Measurements from ENCODE around the gene TTC9C. TPM values are rescaled to one million over a fixed set of nuclear protein-coding genes. Genes with fewer than 3 reads are reported as not detected.

TTC9C gene
- total RNA-seq, 1 experiment from 2014 or later: 37.4 TPM

GRCh38 chr11:62782753-62783152 is 54.5 kb downstream of the TTC9C start:
- no TSS peak for BruUV-seq (replicated peaks)
- no peak overlapping the region for H3K27ac ChIP-seq (ENCODE audit: low read length)
- no peak overlapping the region for H3K4me2 ChIP-seq (ENCODE audit: low read length)
- H3K4me3 ChIP-seq (ENCODE audit: low read length): no peak overlapping the region
- H3K9me3 ChIP-seq (ENCODE audit: low read length): no peaks in the 10 kb centered on the region
- ChIA-PET CTCF (no interaction called here), POLR2A (ENCODE audit: unreplicated experiment) (no interaction called here)
- no peaks in the 10 kb centered on the region for H3K9me2 ChIP-seq (replicated peaks; ENCODE audit: low read length)
- no peak for ATAC-seq
- H3K9ac ChIP-seq (ENCODE audit: low read length): no peak overlapping the region
- peaks cover 11% of the 10 kb centered on the region; the same call in 1 of the 2 replicates for H3K36me3 ChIP-seq (ENCODE audit: low read depth, low read length)
- no peaks in the 10 kb centered on the region for H4K20me1 ChIP-seq (ENCODE audit: low read length)
- TF ChIP-seq EZH2phosphoT487 (IDR thresholded peaks at IDR 0.05; ENCODE audit: borderline replicate concordance, low read length): no peak
- TF ChIP-seq CTCF (conservative IDR thresholded peaks at IDR 0.05; ENCODE audit: low read depth, low read length): no peak
- TF ChIP-seq EZH2 (IDR thresholded peaks at IDR 0.05; ENCODE audit: low read length, unreplicated experiment): no peak
- no peaks in the 10 kb centered on the region for H3K27me3 ChIP-seq (ENCODE audit: low read length)
- H3F3A ChIP-seq (ENCODE audit: low read length, unreplicated experiment): peaks cover 8% of the 10 kb centered on the region
- H2AFZ ChIP-seq (ENCODE audit: low read length): no peak overlapping the region
- peaks cover 7% of the 10 kb centered on the region for H3K4me1 ChIP-seq (ENCODE audit: insufficient read depth, low read length)
- no peaks in the 10 kb centered on the region for H3K79me2 ChIP-seq (ENCODE audit: low read length)
- intact Hi-C loops (cut with micrococcal nuclease): no loop called here
- DNase-seq: no peak

DNA sequence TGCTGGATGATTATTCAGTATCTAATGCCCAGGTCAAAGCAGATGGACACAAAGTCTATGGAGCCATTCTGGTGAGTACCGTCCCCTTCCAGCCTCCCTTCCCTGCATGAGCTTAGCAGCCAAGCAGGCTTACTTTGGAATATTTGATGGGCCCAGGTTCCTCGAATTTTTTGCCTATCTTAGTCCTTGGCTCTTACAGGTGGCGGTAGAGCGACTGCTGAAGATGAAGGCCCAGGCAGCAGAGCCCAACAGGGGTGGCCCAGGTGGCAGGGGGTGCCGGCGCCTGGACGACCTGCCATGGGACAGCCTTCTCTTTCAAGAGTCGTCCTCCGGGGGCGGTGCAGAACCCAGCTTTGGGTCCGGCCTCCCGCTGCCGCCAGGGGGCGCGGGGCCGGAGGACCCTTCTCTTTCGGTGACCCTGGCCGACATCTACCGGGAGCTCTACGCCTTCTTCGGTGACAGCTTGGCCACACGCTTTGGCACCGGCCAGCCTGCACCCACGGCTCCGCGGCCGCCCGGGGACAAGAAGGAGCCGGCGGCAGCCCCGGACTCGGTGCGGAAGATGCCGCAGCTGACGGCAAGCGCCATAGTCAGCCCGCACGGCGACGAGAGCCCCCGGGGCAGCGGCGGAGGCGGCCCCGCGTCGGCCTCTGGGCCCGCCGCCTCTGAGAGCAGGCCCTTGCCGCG is 58.2 kb downstream of the TTC9C start:
- H3K36me3 ChIP-seq (ENCODE audit: low read depth, low read length): peaks cover 11% of the 10 kb centered on the region; the same call in 1 of the 2 replicates
- intact Hi-C loops (cut with micrococcal nuclease): loop anchor here (1.0 to 2.0 kb wide), 4 partner anchors 44 to 94 kb away; partner anchors contain the start of gene SLC3A2
- peak; percentile 95 for TF ChIP-seq CTCF (conservative IDR thresholded peaks at IDR 0.05; ENCODE audit: low read depth, low read length)
- TF ChIP-seq EZH2phosphoT487 (IDR thresholded peaks at IDR 0.05; ENCODE audit: borderline replicate concordance, low read length): no peak
- no peaks in the 10 kb centered on the region for H3K9me2 ChIP-seq (replicated peaks; ENCODE audit: low read length)
- no TSS peak for BruUV-seq (replicated peaks)
- H3K4me3 ChIP-seq (ENCODE audit: low read length): peak overlapping the region; percentile 86
- H4K20me1 ChIP-seq (ENCODE audit: low read length): no peaks in the 10 kb centered on the region
- H3K27ac ChIP-seq (ENCODE audit: low read length): peak overlapping the region; percentile 90
- H3K27me3 ChIP-seq (ENCODE audit: low read length): no peaks in the 10 kb centered on the region
- H3K79me2 ChIP-seq (ENCODE audit: low read length): peaks cover 33% of the 10 kb centered on the region
- DNase-seq: peak; percentile 95
- H3K9me3 ChIP-seq (ENCODE audit: low read length): no peaks in the 10 kb centered on the region
- peak overlapping the region; percentile 84 for H3K4me2 ChIP-seq (ENCODE audit: low read length)
- peaks cover 25% of the 10 kb centered on the region for H3K4me1 ChIP-seq (ENCODE audit: insufficient read depth, low read length)
- CTCF ChIA-PET: interaction anchor here (0.6 to 1.8 kb wide), 11 partner anchors 12 to 140 kb away, joined by 3 to 13 read pairs (median 5); partner anchors contain the start of genes GANAB, HNRNPUL2, POLR2G and SLC3A2
- H3F3A ChIP-seq (ENCODE audit: low read length, unreplicated experiment): peaks cover 10% of the 10 kb centered on the region
- POLR2A ChIA-PET (ENCODE audit: unreplicated experiment): interaction anchor here (0.6 to 1.4 kb wide), 3 partner anchors 55 to 121 kb away, joined by 3 to 16 read pairs (median 4); partner anchors contain the start of genes C11orf98, CSKMT and HNRNPUL2
- peak overlapping the region; percentile 71 for H2AFZ ChIP-seq (ENCODE audit: low read length)
- peak; percentile 67 for ATAC-seq
- H3K9ac ChIP-seq (ENCODE audit: low read length): peak overlapping the region; percentile 91

Data from PC-3 (cell line).